ENCODE data around the gene SLC16A6.
"Not testable (repeated sequence)": the region's sequence is repeated elsewhere in the genome, so short reads cannot be mapped to it uniquely, and the experiment has no call there.

Gene SLC16A6

GRCh38 chr17:68320311-68320865, 29.5 kb upstream of the SLC16A6 start:
- no peaks in the 10 kb centered on the region for H3K36me3 Mint-ChIP-seq (ENCODE audit: low read depth)
- H3K9me3 Mint-ChIP-seq = peaks cover 5% of the 10 kb centered on the region
- peaks cover 31% of the 10 kb centered on the region for H3K4me1 Mint-ChIP-seq (ENCODE audit: low read depth)
- H3K27me3 Mint-ChIP-seq = no peaks in the 10 kb centered on the region
- H3K4me3 Mint-ChIP-seq = no peak overlapping the region
- no peak overlapping the region for H3K27ac Mint-ChIP-seq

- H3K4me3 Mint-ChIP-seq = no peak overlapping the region
- H3K36me3 Mint-ChIP-seq (ENCODE audit: low read depth) = no peaks in the 10 kb centered on the region
- H3K27me3 Mint-ChIP-seq = no peaks in the 10 kb centered on the region
- peaks cover 5% of the 10 kb centered on the region for H3K9me3 Mint-ChIP-seq
- no peak overlapping the region for H3K27ac Mint-ChIP-seq
- peaks cover 39% of the 10 kb centered on the region for H3K4me1 Mint-ChIP-seq (ENCODE audit: low read depth)
Observed at GRCh38 chr17:68319410-68320162, 28.7 kb upstream of the SLC16A6 start.

- H3K4me1 Mint-ChIP-seq (ENCODE audit: low read depth) = peaks cover 40% of the 10 kb centered on the region
Observed at GRCh38 chr17:68318103-68318991, 27.4 kb upstream of the SLC16A6 start.

GRCh38 chr17:68317458-68317857, 26.5 kb upstream of the SLC16A6 start:
- no peaks in the 10 kb centered on the region for H3K27me3 Mint-ChIP-seq
- no peak overlapping the region for H3K4me3 Mint-ChIP-seq
- H3K4me1 Mint-ChIP-seq (ENCODE audit: low read depth) = peaks cover 49% of the 10 kb centered on the region
- H3K27ac Mint-ChIP-seq = no peak overlapping the region
- H3K9me3 Mint-ChIP-seq = peaks cover 5% of the 10 kb centered on the region
- H3K36me3 Mint-ChIP-seq (ENCODE audit: low read depth) = no peaks in the 10 kb centered on the region

More at GRCh38 chr17:68318103-68318991, 27.4 kb upstream of the SLC16A6 start:
- H3K9me3 Mint-ChIP-seq = peaks cover 5% of the 10 kb centered on the region
- H3K27me3 Mint-ChIP-seq = no peaks in the 10 kb centered on the region
- H3K36me3 Mint-ChIP-seq (ENCODE audit: low read depth) = no peaks in the 10 kb centered on the region
- no peak overlapping the region for H3K4me3 Mint-ChIP-seq
- no peak overlapping the region for H3K27ac Mint-ChIP-seq

GRCh38 chr17:68315930-68316329, 25.0 kb upstream of the SLC16A6 start:
- Mint-ChIP-seq H3K4me3 (no peak overlapping the region), H3K9me3 (peaks cover 5% of the 10 kb centered on the region), H3K27ac (no peak overlapping the region), H3K36me3 (ENCODE audit: low read depth) (no peaks in the 10 kb centered on the region), H3K4me1 (ENCODE audit: low read depth) (peaks cover 62% of the 10 kb centered on the region), H3K27me3 (no peaks in the 10 kb centered on the region)

GRCh38 chr17:68314916-68315535, 24.1 kb upstream of the SLC16A6 start:
- Mint-ChIP-seq H3K36me3 (ENCODE audit: low read depth) (no peaks in the 10 kb centered on the region), H3K4me3 (peak overlapping the region; percentile 15), H3K9me3 (peaks cover 5% of the 10 kb centered on the region), H3K27ac (no peak overlapping the region), H3K27me3 (no peaks in the 10 kb centered on the region), H3K4me1 (ENCODE audit: low read depth) (peaks cover 71% of the 10 kb centered on the region)

- H3K36me3 Mint-ChIP-seq (ENCODE audit: low read depth) = peaks cover 16% of the 10 kb centered on the region
- peaks cover 49% of the 10 kb centered on the region for H3K4me1 Mint-ChIP-seq (ENCODE audit: low read depth)
- H3K9me3 Mint-ChIP-seq = no peaks in the 10 kb centered on the region
- H3K4me3 Mint-ChIP-seq = no peak overlapping the region
- H3K27ac Mint-ChIP-seq = no peak overlapping the region
- H3K27me3 Mint-ChIP-seq = no peaks in the 10 kb centered on the region
Observed at GRCh38 chr17:68310152-68310551, 19.2 kb upstream of the SLC16A6 start.

GRCh38 chr17:68309066-68309670, 18.2 kb upstream of the SLC16A6 start:
- peaks cover 43% of the 10 kb centered on the region for H3K4me1 Mint-ChIP-seq (ENCODE audit: low read depth)
- peaks cover 16% of the 10 kb centered on the region for H3K36me3 Mint-ChIP-seq (ENCODE audit: low read depth)
- not testable (repeated sequence) for H3K27ac Mint-ChIP-seq, H3K27me3 Mint-ChIP-seq, H3K9me3 Mint-ChIP-seq, H3K4me3 Mint-ChIP-seq

- not testable (repeated sequence) for H3K27ac Mint-ChIP-seq, H3K4me3 Mint-ChIP-seq, H3K9me3 Mint-ChIP-seq, H3K27me3 Mint-ChIP-seq
- Mint-ChIP-seq H3K4me1 (ENCODE audit: low read depth) (peaks cover 43% of the 10 kb centered on the region), H3K36me3 (ENCODE audit: low read depth) (peaks cover 16% of the 10 kb centered on the region)
Observed at GRCh38 chr17:68308486-68308885, 17.6 kb upstream of the SLC16A6 start.

- Mint-ChIP-seq H3K27me3 (no peaks in the 10 kb centered on the region), H3K36me3 (ENCODE audit: low read depth) (peaks cover 16% of the 10 kb centered on the region), H3K27ac (no peak overlapping the region), H3K4me1 (ENCODE audit: low read depth) (peaks cover 33% of the 10 kb centered on the region), H3K9me3 (no peaks in the 10 kb centered on the region), H3K4me3 (no peak overlapping the region)
Observed at GRCh38 chr17:68307443-68307842, 16.5 kb upstream of the SLC16A6 start.

- Mint-ChIP-seq H3K27me3 (no peaks in the 10 kb centered on the region), H3K4me3 (no peak overlapping the region), H3K27ac (no peak overlapping the region), H3K4me1 (ENCODE audit: low read depth) (peaks cover 27% of the 10 kb centered on the region), H3K36me3 (ENCODE audit: low read depth) (peaks cover 16% of the 10 kb centered on the region), H3K9me3 (no peaks in the 10 kb centered on the region)
Observed at GRCh38 chr17:68306819-68307218, 15.9 kb upstream of the SLC16A6 start.

GRCh38 chr17:68305142-68305541, 14.2 kb upstream of the SLC16A6 start:
- Mint-ChIP-seq H3K4me3 (no peak overlapping the region), H3K36me3 (ENCODE audit: low read depth) (peaks cover 16% of the 10 kb centered on the region), H3K9me3 (no peaks in the 10 kb centered on the region), H3K4me1 (ENCODE audit: low read depth) (peaks cover 12% of the 10 kb centered on the region), H3K27me3 (no peaks in the 10 kb centered on the region), H3K27ac (no peak overlapping the region)

GRCh38 chr17:68304706-68305105, 13.8 kb upstream of the SLC16A6 start:
- no peak overlapping the region for H3K4me3 Mint-ChIP-seq
- H3K4me1 Mint-ChIP-seq (ENCODE audit: low read depth) = peaks cover 10% of the 10 kb centered on the region
- no peak overlapping the region for H3K27ac Mint-ChIP-seq
- H3K36me3 Mint-ChIP-seq (ENCODE audit: low read depth) = peaks cover 16% of the 10 kb centered on the region
- H3K27me3 Mint-ChIP-seq = no peaks in the 10 kb centered on the region
- H3K9me3 Mint-ChIP-seq = no peaks in the 10 kb centered on the region

- no peaks in the 10 kb centered on the region for H3K9me3 Mint-ChIP-seq
- H3K36me3 Mint-ChIP-seq (ENCODE audit: low read depth) = peaks cover 9% of the 10 kb centered on the region
- no peak overlapping the region for H3K27ac Mint-ChIP-seq
- no peaks in the 10 kb centered on the region for H3K27me3 Mint-ChIP-seq
- peaks cover 12% of the 10 kb centered on the region for H3K4me1 Mint-ChIP-seq (ENCODE audit: low read depth)
- H3K4me3 Mint-ChIP-seq = no peak overlapping the region
Observed at GRCh38 chr17:68302666-68303065, 11.7 kb upstream of the SLC16A6 start.
